Muscle of leg (tissue), 11 donors: ENCODE measurements around the gene MEMO1. TPM values are rescaled to one million over a fixed set of nuclear protein-coding genes. Genes with fewer than 3 reads are reported as not detected.

Experiments used
- DNase-seq: peaks from one replicate; pipeline ENCODE4 v3.0.0; 2013
- H3K27ac ChIP-seq: one replicate; pipeline ENCODE4 v1.5.1; 2013; ENCODE audit warnings: mild to moderate bottlenecking, low read length, control low read depth
- H3K27me3 ChIP-seq: one replicate; pipeline ENCODE4 v1.6.1; 2013; ENCODE audit warnings: low read length; ENCODE audit not compliant: control insufficient read depth, insufficient read depth
- H3K36me3 ChIP-seq: one replicate; pipeline ENCODE4 v1.6.1; 2013; ENCODE audit warnings: low read length; ENCODE audit not compliant: control insufficient read depth, insufficient read depth
- H3K4me1 ChIP-seq: one replicate; pipeline ENCODE4 v1.6.1; 2013; ENCODE audit warnings: low read length; ENCODE audit not compliant: control insufficient read depth, insufficient read depth
- H3K4me3 ChIP-seq: one replicate; pipeline ENCODE4 v1.5.1; 2013; ENCODE audit warnings: low read length, control low read depth
- H3K9me3 ChIP-seq: replicated peaks from 2 replicates; pipeline ENCODE4 v1.6.1; 2013; ENCODE audit warnings: low read depth, low read length; ENCODE audit not compliant: control insufficient read depth
- WGBS: methylation state at CpG from one replicate; pipeline ENCODE4 v1.1.5; 2013; ENCODE audit warnings: missing lambda C conversion rate; ENCODE audit not compliant: insufficient coverage; 5-methylcytosine and 5-hydroxymethylcytosine counted together
- polyA plus RNA-seq, 8 donors: library from polyadenylated mRNA; unstranded; fragments of 120-200 nt; gene quantifications; one replicate each; pipeline versions ENCODE4 v1.2.1 to v1.2.3, GENCODE V29; 2013; ENCODE audit warnings: inconsistent platforms in 1 of 8, low replicate concordance in 1 of 8; ENCODE audit not compliant: insufficient read length in 8 of 8, insufficient read depth in 1 of 8
- total RNA-seq: library from RNA; stranded (reverse); fragments of 120-200 nt; gene quantifications from one replicate; pipeline ENCODE4 v1.2.4, GENCODE V29; 2013

MEMO1 gene
- total and polyA plus RNA-seq, 9 donors: 30.6 to 44.3 (median 37.2) TPM

GRCh38 chr2:31999438-31999837 lies 11.4 kb downstream of the MEMO1 start:
- H3K4me1 ChIP-seq: no peaks in the 10 kb centered on the region
- H3K4me3 ChIP-seq: no peak overlapping the region
- whole genome bisulfite sequencing: 100% methylated on average over 1 of the region's 4 CpGs
- H3K36me3 ChIP-seq: no peaks in the 10 kb centered on the region
- no peaks in the 10 kb centered on the region for H3K27me3 ChIP-seq
- H3K27ac ChIP-seq: no peak overlapping the region
- no peak for DNase-seq
- H3K9me3 ChIP-seq: no peaks in the 10 kb centered on the region

- 91% methylated on average over 4 of the region's 4 CpGs for WGBS
- H3K36me3 ChIP-seq: no peaks in the 10 kb centered on the region
Observed at GRCh38 chr2:31998731-31999383, 12.0 kb downstream of the MEMO1 start.

GRCh38 chr2:31997653-31998052 lies 13.2 kb downstream of the MEMO1 start:
- Histone ChIP-seq H3K36me3 (no peaks in the 10 kb centered on the region), H3K9me3 (no peaks in the 10 kb centered on the region), H3K27ac (no peak overlapping the region), H3K27me3 (no peaks in the 10 kb centered on the region), H3K4me3 (no peak overlapping the region), H3K4me1 (no peaks in the 10 kb centered on the region)
- WGBS: no CpG with 5 or more reads among the region's 3 CpGs
- DNase-seq: no peak

More at GRCh38 chr2:31998731-31999383, 12.0 kb downstream of the MEMO1 start:
- H3K4me3 ChIP-seq: no peak overlapping the region
- DNase-seq: no peak
- no peaks in the 10 kb centered on the region for H3K9me3 ChIP-seq
- H3K4me1 ChIP-seq: no peaks in the 10 kb centered on the region
- H3K27ac ChIP-seq: no peak overlapping the region
- H3K27me3 ChIP-seq: no peaks in the 10 kb centered on the region

GRCh38 chr2:31996571-31997150 lies 14.1 kb downstream of the MEMO1 start:
- 76% methylated on average over 3 of the region's 6 CpGs for WGBS
- H3K9me3 ChIP-seq: no peaks in the 10 kb centered on the region
- no peak overlapping the region for H3K27ac ChIP-seq
- DNase-seq: no peak
- no peaks in the 10 kb centered on the region for H3K4me1 ChIP-seq
- H3K36me3 ChIP-seq: no peaks in the 10 kb centered on the region
- no peak overlapping the region for H3K4me3 ChIP-seq
- H3K27me3 ChIP-seq: no peaks in the 10 kb centered on the region

- no peak for DNase-seq
Observed at GRCh38 chr2:31992934-31993333, 17.9 kb downstream of the MEMO1 start.

GRCh38 chr2:31992025-31992579 lies 18.7 kb downstream of the MEMO1 start:
- no peaks in the 10 kb centered on the region for H3K4me1 ChIP-seq
- no peak overlapping the region for H3K27ac ChIP-seq
- DNase-seq: no peak
- H3K36me3 ChIP-seq: no peaks in the 10 kb centered on the region
- H3K9me3 ChIP-seq: no peaks in the 10 kb centered on the region
- no peaks in the 10 kb centered on the region for H3K27me3 ChIP-seq
- WGBS: 75% methylated on average over 1 of the region's 3 CpGs
- no peak overlapping the region for H3K4me3 ChIP-seq

More at GRCh38 chr2:31992934-31993333, 17.9 kb downstream of the MEMO1 start:
- no peak overlapping the region for H3K4me3 ChIP-seq
- H3K4me1 ChIP-seq: no peaks in the 10 kb centered on the region
- no peak overlapping the region for H3K27ac ChIP-seq
- H3K9me3 ChIP-seq: no peaks in the 10 kb centered on the region
- no CpG with 5 or more reads among the region's 4 CpGs for WGBS
- H3K27me3 ChIP-seq: no peaks in the 10 kb centered on the region
- no peaks in the 10 kb centered on the region for H3K36me3 ChIP-seq

GRCh38 chr2:31989946-31990345 lies 20.9 kb downstream of the MEMO1 start:
- Histone ChIP-seq H3K4me1 (no peaks in the 10 kb centered on the region), H3K27ac (no peak overlapping the region), H3K9me3 (no peaks in the 10 kb centered on the region), H3K4me3 (no peak overlapping the region), H3K36me3 (no peaks in the 10 kb centered on the region), H3K27me3 (no peaks in the 10 kb centered on the region)
- 100% methylated on average over 1 of the region's 4 CpGs for WGBS
- DNase-seq: no peak

GRCh38 chr2:31987454-31988220 lies 23.2 kb downstream of the MEMO1 start:
- Histone ChIP-seq H3K4me3 (no peak overlapping the region), H3K27ac (no peak overlapping the region), H3K4me1 (no peaks in the 10 kb centered on the region), H3K27me3 (no peaks in the 10 kb centered on the region), H3K9me3 (no peaks in the 10 kb centered on the region), H3K36me3 (no peaks in the 10 kb centered on the region)
- 100% methylated on average over 1 of the region's 2 CpGs for WGBS
- DNase-seq: no peak

GRCh38 chr2:31986906-31987305 lies 23.9 kb downstream of the MEMO1 start:
- H3K4me3 ChIP-seq: no peak overlapping the region
- H3K27me3 ChIP-seq: no peaks in the 10 kb centered on the region
- 95% methylated on average over 2 of the region's 3 CpGs for WGBS
- H3K9me3 ChIP-seq: no peaks in the 10 kb centered on the region
- no peaks in the 10 kb centered on the region for H3K36me3 ChIP-seq
- H3K4me1 ChIP-seq: no peaks in the 10 kb centered on the region
- no peak overlapping the region for H3K27ac ChIP-seq
- DNase-seq: no peak
